Measurements from ENCODE around the gene POLH. TPM values are rescaled to one million over a fixed set of nuclear protein-coding genes. Genes with fewer than 3 reads are reported as not detected.

Gene POLH
- total RNA-seq, 4 donors from 2014 or later = 2.2 to 10.6 (median 7.0) TPM

DNA sequence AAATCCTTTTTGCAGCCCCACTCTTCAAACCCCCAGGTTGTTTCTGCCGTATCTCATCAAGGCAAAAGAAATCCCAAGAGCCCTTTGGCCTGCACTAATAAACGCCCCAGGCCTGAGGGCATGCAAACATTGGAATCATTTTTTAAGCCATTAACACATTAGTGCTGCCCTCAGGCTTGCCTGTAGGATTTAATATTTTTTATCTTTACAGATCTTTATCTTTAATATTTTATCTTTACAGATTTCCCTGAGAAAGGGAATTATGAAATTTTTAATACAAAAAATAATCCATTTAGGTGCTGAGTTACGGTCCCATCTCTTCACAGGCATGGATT is 38.4 kb downstream of the POLH start:
- Histone ChIP-seq H3K27ac (no peak overlapping the region), H3K4me3 (no peak overlapping the region), H3K9me3 (no peaks in the 10 kb centered on the region), H3K4me1 (no peaks in the 10 kb centered on the region), H3K36me3 (peaks cover 0 to 13% (median 6%) of the 10 kb centered on the region in 4 donors), H3K27me3 (no peaks in the 10 kb centered on the region)
- intact Hi-C loops (cut with DNase I; ENCODE audit: low total_unique reads) (no loop called here), in situ Hi-C loops (cut with MboI; ENCODE audit: low pct_ligation_motif_present in 1 of 4, low pct_unique_long_range_greater_than_20kb in 1 of 4, low sequenced_read_pairs in 3 of 4) (loop anchor here in 1 of 4 donors (25.0 kb wide), 1 partner anchor 473 kb away; no protein-coding TSS in a partner anchor)
- 89 to 100% methylated on average over 1 to 3 of the region's 3 CpGs for WGBS, 2 donors (ENCODE audit: low coverage in 1 of 2)
- TF ChIP-seq POLR2AphosphoS5 (IDR thresholded peaks at IDR 0.05) (no peak), EP300 (IDR thresholded peaks at IDR 0.05; ENCODE audit: low read depth) (no peak), POLR2A (IDR thresholded peaks at IDR 0.05) (no peak)
- TF ChIP-seq, protein P1, sequence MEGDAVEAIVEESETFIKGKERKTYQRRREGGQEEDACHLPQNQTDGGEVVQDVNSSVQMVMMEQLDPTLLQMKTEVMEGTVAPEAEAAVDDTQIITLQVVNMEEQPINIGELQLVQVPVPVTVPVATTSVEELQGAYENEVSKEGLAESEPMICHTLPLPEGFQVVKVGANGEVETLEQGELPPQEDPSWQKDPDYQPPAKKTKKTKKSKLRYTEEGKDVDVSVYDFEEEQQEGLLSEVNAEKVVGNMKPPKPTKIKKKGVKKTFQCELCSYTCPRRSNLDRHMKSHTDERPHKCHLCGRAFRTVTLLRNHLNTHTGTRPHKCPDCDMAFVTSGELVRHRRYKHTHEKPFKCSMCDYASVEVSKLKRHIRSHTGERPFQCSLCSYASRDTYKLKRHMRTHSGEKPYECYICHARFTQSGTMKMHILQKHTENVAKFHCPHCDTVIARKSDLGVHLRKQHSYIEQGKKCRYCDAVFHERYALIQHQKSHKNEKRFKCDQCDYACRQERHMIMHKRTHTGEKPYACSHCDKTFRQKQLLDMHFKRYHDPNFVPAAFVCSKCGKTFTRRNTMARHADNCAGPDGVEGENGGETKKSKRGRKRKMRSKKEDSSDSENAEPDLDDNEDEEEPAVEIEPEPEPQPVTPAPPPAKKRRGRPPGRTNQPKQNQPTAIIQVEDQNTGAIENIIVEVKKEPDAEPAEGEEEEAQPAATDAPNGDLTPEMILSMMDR (IDR thresholded peaks at IDR 0.05) = no peak
- no peak for DNase-seq

DNA sequence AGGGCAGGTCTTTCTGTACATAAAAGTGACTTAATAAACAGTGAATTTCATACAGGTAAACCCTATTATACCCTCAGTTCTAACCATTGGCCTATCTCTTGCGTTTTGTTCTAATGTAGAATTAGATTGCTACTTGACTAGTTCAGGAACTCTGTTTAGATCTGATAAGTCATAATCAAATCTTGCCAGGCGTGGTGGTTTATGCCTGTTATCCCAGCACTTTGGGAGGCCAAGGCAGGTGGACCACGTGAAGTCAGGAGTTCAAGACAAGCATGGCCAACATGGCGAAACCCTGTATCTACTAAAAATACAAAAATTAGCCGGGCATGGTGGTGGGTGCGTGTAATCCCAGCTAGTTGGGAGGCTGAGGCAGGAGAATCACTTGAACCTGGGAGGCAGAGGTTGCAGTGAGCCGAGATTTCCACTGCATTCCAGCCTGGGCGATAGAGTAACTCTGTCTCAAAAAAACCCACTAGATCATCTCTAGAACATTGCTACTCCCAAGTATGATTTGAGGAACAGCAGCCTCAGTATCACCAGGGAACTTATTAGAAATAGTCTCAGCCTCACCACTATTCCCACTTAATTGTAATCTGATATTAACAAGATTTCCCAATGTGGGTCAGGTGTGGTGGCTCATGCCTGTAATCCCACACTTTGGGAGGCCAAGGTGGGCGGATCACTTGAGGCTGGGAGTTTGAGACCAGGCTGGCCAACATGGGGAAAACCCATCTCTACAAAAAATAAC is 40.9 kb downstream of the POLH start:
- TF ChIP-seq POLR2A (IDR thresholded peaks at IDR 0.05) = no peak
- TF ChIP-seq EP300 (IDR thresholded peaks at IDR 0.05; ENCODE audit: low read depth) = no peak
- TF ChIP-seq POLR2AphosphoS5 (IDR thresholded peaks at IDR 0.05) = no peak
- TF ChIP-seq, protein P1 (IDR thresholded peaks at IDR 0.05) = no peak
- Histone ChIP-seq H3K4me3 (no peak overlapping the region), H3K36me3 (peaks cover 0 to 30% (median 15%) of the 10 kb centered on the region in 4 donors), H3K27me3 (no peaks in the 10 kb centered on the region), H3K27ac (no peak overlapping the region), H3K4me1 (no peaks in the 10 kb centered on the region), H3K9me3 (no peaks in the 10 kb centered on the region)
- DNase-seq = no peak
- in situ Hi-C loops (cut with MboI; ENCODE audit: low pct_ligation_motif_present in 1 of 4, low pct_unique_long_range_greater_than_20kb in 1 of 4, low sequenced_read_pairs in 3 of 4) = loop anchor here in 1 of 4 donors (25.0 kb wide), 1 partner anchor 470 kb away; no protein-coding TSS in a partner anchor
- intact Hi-C loops (cut with DNase I; ENCODE audit: low total_unique reads) = no loop called here
- 92 to 100% methylated on average over 1 to 9 of the region's 9 CpGs for WGBS, 2 donors (ENCODE audit: low coverage in 1 of 2)

GRCh38 chr6:43621078-43621835 is 45.3 kb downstream of the POLH start:
- TF ChIP-seq EP300 (IDR thresholded peaks at IDR 0.05; ENCODE audit: low read depth) (no peak), POLR2A (IDR thresholded peaks at IDR 0.05) (no peak), POLR2AphosphoS5 (IDR thresholded peaks at IDR 0.05) (no peak)
- TF ChIP-seq, protein P1 (IDR thresholded peaks at IDR 0.05) = no peak
- peaks cover 0 to 47% (median 14%) of the 10 kb centered on the region in 4 donors for H3K36me3 ChIP-seq
- DNase-seq = no peak
- H3K9me3 ChIP-seq = no peaks in the 10 kb centered on the region
- in situ Hi-C loops (cut with MboI; ENCODE audit: low pct_ligation_motif_present in 1 of 4, low pct_unique_long_range_greater_than_20kb in 1 of 4, low sequenced_read_pairs in 3 of 4) (loop anchor here in 1 of 4 donors (25.0 kb wide), 1 partner anchor 466 kb away; no protein-coding TSS in a partner anchor), intact Hi-C loops (cut with DNase I; ENCODE audit: low total_unique reads) (no loop called here)
- no peak overlapping the region for H3K27ac ChIP-seq
- no peak overlapping the region for H3K4me3 ChIP-seq
- 95 to 100% methylated on average over 1 to 11 of the region's 12 CpGs for WGBS, 2 donors (ENCODE audit: low coverage in 1 of 2)
- no peaks in the 10 kb centered on the region for H3K27me3 ChIP-seq
- H3K4me1 ChIP-seq = no peaks in the 10 kb centered on the region

DNA sequence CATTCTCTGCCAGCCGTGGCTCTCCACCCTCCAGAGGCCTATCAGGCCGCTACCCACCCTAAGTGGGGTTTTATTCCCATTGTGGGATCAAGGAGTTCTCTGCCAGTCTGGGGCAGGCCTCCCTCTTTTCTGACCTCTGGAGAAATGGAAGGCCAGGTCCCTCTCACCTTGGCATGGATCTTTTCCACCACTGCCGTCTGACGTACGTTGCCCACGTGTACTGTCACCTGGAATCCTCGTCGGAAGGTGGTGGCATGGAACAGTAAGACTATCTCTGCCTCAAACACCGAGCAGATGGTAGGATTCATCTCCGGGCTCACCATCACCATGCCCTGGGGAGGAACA is 45.8 kb downstream of the POLH start:
- H3K4me1 ChIP-seq = peaks cover 0 to 1% (median under 1%) of the 10 kb centered on the region in 4 donors
- H3K27me3 ChIP-seq = no peaks in the 10 kb centered on the region
- in situ Hi-C loops (cut with MboI; ENCODE audit: low pct_ligation_motif_present in 1 of 4, low pct_unique_long_range_greater_than_20kb in 1 of 4, low sequenced_read_pairs in 3 of 4) (loop anchor here in 1 of 4 donors (25.0 kb wide), 1 partner anchor 465 kb away; no protein-coding TSS in a partner anchor), intact Hi-C loops (cut with DNase I; ENCODE audit: low total_unique reads) (no loop called here)
- 80 to 94% methylated on average over 1 to 10 of the region's 10 CpGs for WGBS, 2 donors (ENCODE audit: low coverage in 1 of 2)
- DNase-seq = no peak
- H3K4me3 ChIP-seq = no peak overlapping the region
- H3K36me3 ChIP-seq = peaks cover 0 to 47% (median 14%) of the 10 kb centered on the region in 4 donors
- H3K27ac ChIP-seq = no peak overlapping the region
- H3K9me3 ChIP-seq = no peaks in the 10 kb centered on the region
- TF ChIP-seq, protein P1 (IDR thresholded peaks at IDR 0.05) = no peak
- no peak for TF ChIP-seq POLR2A (IDR thresholded peaks at IDR 0.05)
- TF ChIP-seq POLR2AphosphoS5 (IDR thresholded peaks at IDR 0.05) = no peak
- TF ChIP-seq EP300 (IDR thresholded peaks at IDR 0.05; ENCODE audit: low read depth) = no peak
